Measurements from ENCODE around the gene ZNF524. TPM values are rescaled to one million over a fixed set of nuclear protein-coding genes. Genes with fewer than 3 reads are reported as not detected.
A peak's percentile ranks its signal among the peaks of the same experiment; 100 is the strongest.

Gene ZNF524
- total and polyA plus RNA-seq, 9 of the 15 experiments (the other 6 are each of a cell fraction or from before 2014, with no cell fraction given): 0.08 to 15.6 (median 2.9) TPM

DNA sequence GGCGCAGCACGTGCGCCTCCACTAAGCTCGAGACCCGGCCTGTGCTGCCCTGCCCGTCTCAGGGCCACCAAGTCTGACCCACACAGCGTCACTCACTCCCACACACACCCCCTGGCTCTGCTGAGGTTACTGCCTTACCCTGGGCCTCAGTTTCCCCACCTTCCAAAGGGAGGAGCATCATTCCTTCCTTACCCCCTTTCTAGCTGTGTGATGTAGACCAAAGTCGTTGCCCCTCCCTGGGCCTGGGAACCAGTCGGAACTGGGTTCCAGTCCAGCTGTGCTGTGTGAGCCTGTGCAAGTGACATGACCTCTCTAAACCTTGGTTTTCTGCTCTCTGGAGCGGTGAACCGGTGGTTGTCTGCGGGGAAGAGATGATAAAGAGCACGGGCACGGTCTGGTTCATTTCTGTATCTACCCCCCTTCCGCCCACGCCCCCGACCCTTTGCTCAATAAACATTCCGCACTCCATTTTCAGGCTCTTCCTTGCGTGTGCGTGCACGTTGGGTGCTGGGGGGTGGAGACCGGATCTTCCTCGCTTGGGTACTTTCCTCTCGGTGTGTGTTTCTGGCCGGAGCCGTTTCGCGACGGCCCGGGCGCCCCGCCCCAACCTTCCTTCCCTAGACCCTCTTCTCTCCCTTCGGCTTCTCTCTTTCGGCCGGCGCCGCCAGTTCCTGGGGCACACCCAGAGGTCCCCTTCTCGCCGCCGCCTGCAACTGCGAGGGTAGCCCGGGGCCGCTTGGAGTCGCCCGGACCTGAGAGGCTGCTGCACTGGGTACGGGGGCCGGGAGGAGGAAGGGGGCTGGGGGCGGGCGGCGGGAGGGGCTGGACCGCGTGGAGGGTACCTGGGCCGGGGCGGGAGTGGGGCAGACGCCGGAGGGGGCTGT is 43.2 kb downstream of the ZNF524 start, which contains the start of gene ZNF581 (continued):
- no peak for TF ChIP-seq NR2F6 (CRISPR knock-in tag; IDR thresholded peaks at IDR 0.05)
- peak; percentile 39; a peak in 3 of 4 replicates for TF ChIP-seq SIX5 (IDR thresholded peaks at IDR 0.05; ENCODE audit: borderline replicate concordance in 1 of 2, insufficient read depth in 1 of 2, low read depth in 1 of 2, low read length in 2 of 2)
- peak; percentile 45; the same call in 1 of the 2 replicates for TF ChIP-seq ESRRA (IDR thresholded peaks at IDR 0.05; ENCODE audit: borderline replicate concordance, low read depth)
- TF ChIP-seq ZBTB5 (IDR thresholded peaks at IDR 0.05): no peak
- no peak for TF ChIP-seq SRSF1 (IDR thresholded peaks at IDR 0.05; ENCODE audit: low read depth, low read length)
- TF ChIP-seq TRIM28 (IDR thresholded peaks at IDR 0.05): no peak
- TF ChIP-seq CHCHD3 (CRISPR knock-in tag; IDR thresholded peaks at IDR 0.05): no peak
- peak; percentile 63; the same call in 1 of the 2 replicates for TF ChIP-seq PTBP1 (IDR thresholded peaks at IDR 0.05; ENCODE audit: low read depth, low read length)
- TF ChIP-seq NFIX (CRISPR knock-in tag; IDR thresholded peaks at IDR 0.05; ENCODE audit: low read depth): no peak
- TF ChIP-seq CBX1 (IDR thresholded peaks at IDR 0.05; ENCODE audit: low read depth): 0 out of 2 replicates have a peak, but pooled peaks have one; percentile 16
- no peak for TF ChIP-seq NR4A1 (CRISPR knock-in tag; IDR thresholded peaks at IDR 0.05)
- no peak for TF ChIP-seq NR4A1 (tag; IDR thresholded peaks at IDR 0.05)
- TF ChIP-seq ZNF282 (CRISPR knock-in tag; IDR thresholded peaks at IDR 0.05): no peak
- no peak for TF ChIP-seq ZNF146 (CRISPR knock-in tag; IDR thresholded peaks at IDR 0.05; ENCODE audit: unreplicated experiment)
- no peak for TF ChIP-seq ID3 (CRISPR knock-in tag; IDR thresholded peaks at IDR 0.05)
- TF ChIP-seq ID3 (tag; IDR thresholded peaks at IDR 0.05): no peak
- TF ChIP-seq YBX1 (IDR thresholded peaks at IDR 0.05): no peak
- no peak for TF ChIP-seq STAT5A (IDR thresholded peaks at IDR 0.05; ENCODE audit: borderline replicate concordance, low read length)
- no peak for TF ChIP-seq MECOM (CRISPR knock-in tag; IDR thresholded peaks at IDR 0.05)
- peak; percentile 94 for TF ChIP-seq SIN3B (IDR thresholded peaks at IDR 0.05; ENCODE audit: low read depth)
- TF ChIP-seq MAFK (IDR thresholded peaks at IDR 0.05; ENCODE audit: low read length): no peak
- TF ChIP-seq KLF6 (CRISPR knock-in tag; IDR thresholded peaks at IDR 0.05; ENCODE audit: borderline replicate concordance): peak; percentile 34; the same call in 1 of the 2 replicates
- peak; percentile 54; the same call in 1 of the 2 replicates for TF ChIP-seq ZKSCAN1 (IDR thresholded peaks at IDR 0.05; ENCODE audit: low read depth, low read length)
- TF ChIP-seq, protein P1, sequence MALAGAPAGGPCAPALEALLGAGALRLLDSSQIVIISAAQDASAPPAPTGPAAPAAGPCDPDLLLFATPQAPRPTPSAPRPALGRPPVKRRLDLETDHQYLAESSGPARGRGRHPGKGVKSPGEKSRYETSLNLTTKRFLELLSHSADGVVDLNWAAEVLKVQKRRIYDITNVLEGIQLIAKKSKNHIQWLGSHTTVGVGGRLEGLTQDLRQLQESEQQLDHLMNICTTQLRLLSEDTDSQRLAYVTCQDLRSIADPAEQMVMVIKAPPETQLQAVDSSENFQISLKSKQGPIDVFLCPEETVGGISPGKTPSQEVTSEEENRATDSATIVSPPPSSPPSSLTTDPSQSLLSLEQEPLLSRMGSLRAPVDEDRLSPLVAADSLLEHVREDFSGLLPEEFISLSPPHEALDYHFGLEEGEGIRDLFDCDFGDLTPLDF (CRISPR knock-in tag; IDR thresholded peaks at IDR 0.05): no peak
- no peak for TF ChIP-seq HLTF (IDR thresholded peaks at IDR 0.05)
- TF ChIP-seq SREBF1 (IDR thresholded peaks at IDR 0.05; ENCODE audit: borderline replicate concordance, low read depth, low read length): no peak
- peak; percentile 91 to 95 for TF ChIP-seq MAZ (CRISPR knock-in tag; conservative IDR thresholded peaks at IDR 0.05 in 1 of 2, IDR thresholded peaks at IDR 0.05 in 1 of 2)
- no peak for TF ChIP-seq TFAM (CRISPR knock-in tag; conservative IDR thresholded peaks at IDR 0.05)
